Prostate gland (tissue), 2 donors: ENCODE data around the gene CRYGD.

Experiments
- CTCF ChIP-seq, 4 experiments: fragments of 200-600 bp in 2 of 4; fragments of 450-650 bp in 2 of 4; sonication (generic) in 2 of 4; IDR thresholded peaks; 1 replicate in 3 of 4; 2 replicates in 1 of 4; pipeline ENCODE4 v1.5.1; 2016 to 2019; ENCODE audit warnings: antibody characterized with exemption in 4 of 4, mild to moderate bottlenecking in 2 of 4, moderate library complexity in 2 of 4
- POLR2A ChIP-seq: fragments of 450-650 bp; IDR thresholded peaks from one replicate; pipeline ENCODE4 v1.6.1; 2016; ENCODE audit warnings: antibody characterized with exemption, mild to moderate bottlenecking

DNA sequence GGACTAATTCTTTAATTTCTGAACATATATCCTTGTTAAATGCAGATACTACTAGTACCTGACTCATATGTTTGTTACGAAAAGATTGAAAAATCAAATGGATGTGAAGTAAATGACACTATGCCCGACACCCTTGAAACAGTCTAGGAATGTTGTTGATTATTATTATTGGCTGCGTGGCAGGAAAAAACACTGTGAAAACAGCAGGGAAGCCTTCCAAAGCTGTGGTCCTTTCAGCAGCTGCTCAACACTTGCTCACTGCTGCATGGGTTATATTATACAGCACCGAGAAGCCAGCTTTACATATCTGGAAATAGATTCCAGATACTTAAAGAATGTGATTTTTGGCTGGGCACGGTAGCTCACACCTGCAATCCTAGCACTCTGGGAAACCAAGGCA lies 26.5 kb downstream of the CRYGD start:
- TF ChIP-seq CTCF (IDR thresholded peaks at IDR 0.05), result no peak
- TF ChIP-seq POLR2A, result no peak
